GM12878 (cell line): Measurements from ENCODE around the gene TANK.

Experiments used
- HDAC2 ChIP-seq: fragments of 200-600 bp; sonication (generic); IDR thresholded peaks from 2 replicates; pipeline ENCODE4 v1.6.1; 2017
- POLR2A ChIP-seq: IDR thresholded peaks from 2 replicates; pipeline ENCODE4 v1.6.1; 2011; ENCODE audit warnings: low read depth, mild to moderate bottlenecking, low read length
- POLR2AphosphoS5 ChIP-seq: IDR thresholded peaks from 2 replicates; pipeline ENCODE4 v1.6.1; 2011; ENCODE audit warnings: mild to moderate bottlenecking, low read length, inconsistent platforms
- RCOR1 ChIP-seq: conservative IDR thresholded peaks from 2 replicates; pipeline ENCODE4 v1.6.1; 2012; ENCODE audit warnings: low read depth, low read length, improper control_type of control experiment
- SRF ChIP-seq, 2 experiments: IDR thresholded peaks; 2 replicates each; pipeline ENCODE4 v1.6.1; 2011; ENCODE audit warnings: low read depth in 2 of 2, low read length in 2 of 2, mild to moderate bottlenecking in 1 of 2, moderate library complexity in 1 of 2
- TF ChIP-seq, protein P1 (sequence below): IDR thresholded peaks from 2 replicates; pipeline ENCODE4 v1.6.1; 2011; ENCODE audit warnings: low read depth, low read length, improper control_type of control experiment, borderline replicate concordance
- TF ChIP-seq, protein P2 (sequence below), 3 experiments: IDR thresholded peaks in 2 of 3; conservative IDR thresholded peaks in 1 of 3; 2 replicates each; pipeline ENCODE4 v1.5.1; 2011; ENCODE audit warnings: low read depth in 3 of 3, low read length in 3 of 3, mild to moderate bottlenecking in 3 of 3, control low read depth in 2 of 3, moderate library complexity in 2 of 3, inconsistent platforms in 1 of 3, mixed read lengths in 1 of 3; ENCODE audit not compliant: control insufficient read depth in 2 of 3, insufficient read depth in 1 of 3; ENCODE audit errors: extremely low read depth in 1 of 3
- TF ChIP-seq, protein P3 (sequence below): fragments of 450-650 bp; conservative IDR thresholded peaks from 2 replicates; pipeline ENCODE4 v1.6.1; 2017; ENCODE audit warnings: mild to moderate bottlenecking, moderate library complexity

DNA sequence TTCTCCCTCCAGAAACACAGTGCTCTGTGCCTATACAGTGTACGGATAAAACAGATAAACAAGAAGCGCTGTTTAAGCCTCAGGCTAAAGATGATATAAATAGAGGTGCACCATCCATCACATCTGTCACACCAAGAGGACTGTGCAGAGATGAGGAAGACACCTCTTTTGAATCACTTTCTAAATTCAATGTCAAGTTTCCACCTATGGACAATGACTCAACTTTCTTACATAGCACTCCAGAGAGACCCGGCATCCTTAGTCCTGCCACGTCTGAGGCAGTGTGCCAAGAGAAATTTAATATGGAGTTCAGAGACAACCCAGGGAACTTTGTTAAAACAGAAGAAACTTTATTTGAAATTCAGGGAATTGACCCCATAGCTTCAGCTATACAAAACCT is 70.7 kb downstream of the TANK start:
- TF ChIP-seq POLR2A = no peak
- TF ChIP-seq POLR2AphosphoS5 = no peak
- TF ChIP-seq HDAC2 = no peak
- TF ChIP-seq, protein P1, sequence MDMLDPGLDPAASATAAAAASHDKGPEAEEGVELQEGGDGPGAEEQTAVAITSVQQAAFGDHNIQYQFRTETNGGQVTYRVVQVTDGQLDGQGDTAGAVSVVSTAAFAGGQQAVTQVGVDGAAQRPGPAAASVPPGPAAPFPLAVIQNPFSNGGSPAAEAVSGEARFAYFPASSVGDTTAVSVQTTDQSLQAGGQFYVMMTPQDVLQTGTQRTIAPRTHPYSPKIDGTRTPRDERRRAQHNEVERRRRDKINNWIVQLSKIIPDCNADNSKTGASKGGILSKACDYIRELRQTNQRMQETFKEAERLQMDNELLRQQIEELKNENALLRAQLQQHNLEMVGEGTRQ = no peak
- TF ChIP-seq, protein P2, sequence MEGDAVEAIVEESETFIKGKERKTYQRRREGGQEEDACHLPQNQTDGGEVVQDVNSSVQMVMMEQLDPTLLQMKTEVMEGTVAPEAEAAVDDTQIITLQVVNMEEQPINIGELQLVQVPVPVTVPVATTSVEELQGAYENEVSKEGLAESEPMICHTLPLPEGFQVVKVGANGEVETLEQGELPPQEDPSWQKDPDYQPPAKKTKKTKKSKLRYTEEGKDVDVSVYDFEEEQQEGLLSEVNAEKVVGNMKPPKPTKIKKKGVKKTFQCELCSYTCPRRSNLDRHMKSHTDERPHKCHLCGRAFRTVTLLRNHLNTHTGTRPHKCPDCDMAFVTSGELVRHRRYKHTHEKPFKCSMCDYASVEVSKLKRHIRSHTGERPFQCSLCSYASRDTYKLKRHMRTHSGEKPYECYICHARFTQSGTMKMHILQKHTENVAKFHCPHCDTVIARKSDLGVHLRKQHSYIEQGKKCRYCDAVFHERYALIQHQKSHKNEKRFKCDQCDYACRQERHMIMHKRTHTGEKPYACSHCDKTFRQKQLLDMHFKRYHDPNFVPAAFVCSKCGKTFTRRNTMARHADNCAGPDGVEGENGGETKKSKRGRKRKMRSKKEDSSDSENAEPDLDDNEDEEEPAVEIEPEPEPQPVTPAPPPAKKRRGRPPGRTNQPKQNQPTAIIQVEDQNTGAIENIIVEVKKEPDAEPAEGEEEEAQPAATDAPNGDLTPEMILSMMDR (IDR thresholded peaks at IDR 0.05 in 2 of 3, conservative IDR thresholded peaks at IDR 0.05 in 1 of 3; ENCODE audit: control insufficient read depth in 2 of 3, extremely low read depth in 1 of 3, insufficient read depth in 1 of 3, low read depth in 3 of 3, low read length in 3 of 3) = no peak
- TF ChIP-seq, protein P3, sequence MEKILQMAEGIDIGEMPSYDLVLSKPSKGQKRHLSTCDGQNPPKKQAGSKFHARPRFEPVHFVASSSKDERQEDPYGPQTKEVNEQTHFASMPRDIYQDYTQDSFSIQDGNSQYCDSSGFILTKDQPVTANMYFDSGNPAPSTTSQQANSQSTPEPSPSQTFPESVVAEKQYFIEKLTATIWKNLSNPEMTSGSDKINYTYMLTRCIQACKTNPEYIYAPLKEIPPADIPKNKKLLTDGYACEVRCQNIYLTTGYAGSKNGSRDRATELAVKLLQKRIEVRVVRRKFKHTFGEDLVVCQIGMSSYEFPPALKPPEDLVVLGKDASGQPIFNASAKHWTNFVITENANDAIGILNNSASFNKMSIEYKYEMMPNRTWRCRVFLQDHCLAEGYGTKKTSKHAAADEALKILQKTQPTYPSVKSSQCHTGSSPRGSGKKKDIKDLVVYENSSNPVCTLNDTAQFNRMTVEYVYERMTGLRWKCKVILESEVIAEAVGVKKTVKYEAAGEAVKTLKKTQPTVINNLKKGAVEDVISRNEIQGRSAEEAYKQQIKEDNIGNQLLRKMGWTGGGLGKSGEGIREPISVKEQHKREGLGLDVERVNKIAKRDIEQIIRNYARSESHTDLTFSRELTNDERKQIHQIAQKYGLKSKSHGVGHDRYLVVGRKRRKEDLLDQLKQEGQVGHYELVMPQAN = no peak
- no peak for TF ChIP-seq SRF (IDR thresholded peaks at IDR 0.05; ENCODE audit: low read depth in 2 of 2, low read length in 2 of 2)
- no peak for TF ChIP-seq RCOR1
